Muscle layer of colon (tissue), 2 donors: ENCODE results near the gene ZNF726.
A peak's percentile ranks its signal among the peaks of the same experiment; 100 is the strongest.
"Not testable (repeated sequence)": the region's sequence is repeated elsewhere in the genome, so short reads cannot be mapped to it uniquely, and the experiment has no call there.

Source experiments
- H3K27ac ChIP-seq: one replicate; pipeline ENCODE4 v1.7.0; 2013; ENCODE audit warnings: low read depth, mild to moderate bottlenecking, low read length, moderate library complexity
- H3K27me3 ChIP-seq, 2 donors: one replicate each; pipeline ENCODE4 v1.7.0; 2013; ENCODE audit warnings: low read length in 2 of 2, mild to moderate bottlenecking in 2 of 2; ENCODE audit not compliant: insufficient read depth in 2 of 2, control insufficient read depth in 1 of 2
- H3K36me3 ChIP-seq: one replicate; pipeline ENCODE4 v1.7.0; 2013; ENCODE audit warnings: mild to moderate bottlenecking, low read length; ENCODE audit not compliant: insufficient read depth
- H3K4me1 ChIP-seq: one replicate; pipeline ENCODE4 v1.7.0; 2013; ENCODE audit warnings: mild to moderate bottlenecking, low read length; ENCODE audit not compliant: insufficient read depth
- H3K4me3 ChIP-seq, 2 donors: one replicate each; pipeline ENCODE4 v1.7.0; 2013; ENCODE audit warnings: low read length in 2 of 2, low read depth in 1 of 2, mild to moderate bottlenecking in 1 of 2, moderate library complexity in 1 of 2
- H3K9ac ChIP-seq: one replicate; pipeline ENCODE4 v1.7.0; 2013; ENCODE audit warnings: low read length
- H3K9me3 ChIP-seq: one replicate; pipeline ENCODE4 v1.7.0; 2013; ENCODE audit warnings: mild to moderate bottlenecking, low read length
- donor health status: abdominal sarcoma.
- donor health status: Adenocarcinoma of cecum.

The ZNF726 gene

DNA sequence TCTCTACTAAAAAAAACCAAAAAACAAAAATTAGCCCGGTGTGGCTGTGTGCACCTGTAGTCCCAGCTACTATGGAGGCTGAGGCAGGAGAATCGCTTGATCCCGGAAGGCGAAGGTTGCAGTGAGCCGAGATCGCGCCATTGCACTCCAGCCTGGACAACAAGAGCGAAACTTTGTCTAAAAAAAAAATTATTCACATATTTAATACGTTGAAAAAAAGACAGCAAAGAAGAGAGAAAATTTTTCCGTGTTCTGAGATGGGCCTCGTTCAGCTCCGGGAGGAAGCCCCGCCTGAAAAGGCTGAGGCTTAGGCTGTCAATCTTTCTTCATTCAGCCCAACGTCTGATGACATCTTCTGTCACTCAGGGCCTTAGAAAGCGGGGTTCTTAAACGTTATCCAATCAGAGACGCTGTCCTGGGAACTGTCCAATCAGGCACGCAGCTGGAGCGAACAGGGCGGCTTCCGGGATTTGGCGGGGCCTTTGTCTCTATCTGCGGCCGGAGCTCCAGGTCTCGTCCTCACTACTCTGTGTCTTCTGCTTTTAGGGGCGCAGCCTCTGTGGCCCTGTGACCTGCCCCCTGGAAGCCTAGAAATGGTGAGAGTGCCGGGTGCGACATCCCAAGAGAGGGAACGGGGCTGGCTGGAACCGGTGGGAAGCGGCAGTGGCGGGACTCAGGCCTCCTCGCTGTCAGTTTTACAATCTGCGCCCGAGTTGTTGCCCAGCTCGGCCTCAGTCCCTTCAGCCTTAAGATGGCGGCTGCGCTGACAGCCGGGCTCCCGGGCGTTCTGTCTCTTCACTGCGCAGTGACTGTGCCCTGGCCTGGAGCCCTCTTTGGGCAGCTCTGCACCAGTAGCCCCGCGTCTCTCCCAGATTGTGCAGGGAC lies at the start of gene ZNF726:
Gene ZNF726 (plus strand): TSS at position 485 of the 885 bp plus-strand sequence. CDS start 109 bp downstream, at position 594.
- Histone ChIP-seq H3K27ac (no peak within 1 kb of the TSS), H3K36me3 (no peaks in the 10 kb centered on the region), H3K9ac (no peak within 1 kb of the TSS)

DNA sequence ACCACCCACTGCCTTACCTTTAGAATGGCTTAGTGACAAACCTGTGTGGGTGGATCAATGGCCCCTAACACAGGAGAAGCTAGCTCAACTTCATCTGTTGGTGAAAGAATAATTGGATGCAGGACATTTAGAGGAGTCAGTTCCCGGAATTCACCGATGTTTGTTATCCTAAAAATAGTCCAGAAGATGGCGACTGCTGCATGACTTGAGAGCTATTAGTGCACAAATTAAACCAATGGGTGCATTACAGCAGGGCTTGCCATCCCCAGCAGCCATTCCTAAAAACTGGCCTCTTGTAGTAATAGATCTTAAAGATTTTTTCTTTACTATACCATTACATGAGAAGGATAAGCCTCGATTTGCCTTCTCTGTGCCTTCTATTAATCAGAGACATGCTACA lies 46.8 kb upstream of the ZNF726 start:
- H3K36me3 ChIP-seq = no peaks in the 10 kb centered on the region
- no peaks in the 10 kb centered on the region for H3K27me3 ChIP-seq
- no peak overlapping the region for H3K4me3 ChIP-seq
- H3K9ac ChIP-seq = no peak overlapping the region
- H3K9me3 ChIP-seq = no peaks in the 10 kb centered on the region
- H3K4me1 ChIP-seq = no peaks in the 10 kb centered on the region
- no peak overlapping the region for H3K27ac ChIP-seq

More for the DNA sequence above, at the start of gene ZNF726:
- no peaks in the 10 kb centered on the region for H3K9me3 ChIP-seq
- H3K4me3 ChIP-seq = peak within 1 kb of the TSS; percentile 62 to 79
- H3K27me3 ChIP-seq = no peaks in the 10 kb centered on the region
- H3K4me1 ChIP-seq = no peaks in the 10 kb centered on the region

GRCh38 chr19:23868630-23869029 lies 46.1 kb upstream of the ZNF726 start:
- Histone ChIP-seq H3K9me3 (no peaks in the 10 kb centered on the region), H3K4me3 (no peak overlapping the region), H3K9ac (no peak overlapping the region), H3K4me1 (no peaks in the 10 kb centered on the region), H3K36me3 (no peaks in the 10 kb centered on the region), H3K27me3 (no peaks in the 10 kb centered on the region), H3K27ac (no peak overlapping the region)

- H3K36me3 ChIP-seq = no peaks in the 10 kb centered on the region
- H3K4me3 ChIP-seq = no peak overlapping the region
- H3K27ac ChIP-seq = no peak overlapping the region
- H3K4me1 ChIP-seq = no peaks in the 10 kb centered on the region
- no peaks in the 10 kb centered on the region for H3K9me3 ChIP-seq
- no peaks in the 10 kb centered on the region for H3K27me3 ChIP-seq
- no peak overlapping the region for H3K9ac ChIP-seq
These were observed 42.3 kb upstream of the ZNF726 start for GRCh38 chr19:23872282-23872919.

GRCh38 chr19:23876261-23876660 lies 38.4 kb upstream of the ZNF726 start:
- H3K4me1 ChIP-seq = no peaks in the 10 kb centered on the region
- H3K9me3 ChIP-seq = no peaks in the 10 kb centered on the region
- no peaks in the 10 kb centered on the region for H3K36me3 ChIP-seq
- H3K27me3 ChIP-seq = no peaks in the 10 kb centered on the region
- H3K4me3 ChIP-seq = no peak overlapping the region
- H3K27ac ChIP-seq = no peak overlapping the region
- no peak overlapping the region for H3K9ac ChIP-seq

GRCh38 chr19:23876756-23877155 lies 37.9 kb upstream of the ZNF726 start:
- H3K27ac ChIP-seq, H3K9me3 ChIP-seq, H3K4me1 ChIP-seq, H3K9ac ChIP-seq, H3K36me3 ChIP-seq, H3K27me3 ChIP-seq, H3K4me3 ChIP-seq: not testable (repeated sequence)

GRCh38 chr19:23882493-23882892 lies 32.2 kb upstream of the ZNF726 start:
- no peak overlapping the region for H3K9ac ChIP-seq
- no peak overlapping the region for H3K27ac ChIP-seq
- no peaks in the 10 kb centered on the region for H3K9me3 ChIP-seq

DNA sequence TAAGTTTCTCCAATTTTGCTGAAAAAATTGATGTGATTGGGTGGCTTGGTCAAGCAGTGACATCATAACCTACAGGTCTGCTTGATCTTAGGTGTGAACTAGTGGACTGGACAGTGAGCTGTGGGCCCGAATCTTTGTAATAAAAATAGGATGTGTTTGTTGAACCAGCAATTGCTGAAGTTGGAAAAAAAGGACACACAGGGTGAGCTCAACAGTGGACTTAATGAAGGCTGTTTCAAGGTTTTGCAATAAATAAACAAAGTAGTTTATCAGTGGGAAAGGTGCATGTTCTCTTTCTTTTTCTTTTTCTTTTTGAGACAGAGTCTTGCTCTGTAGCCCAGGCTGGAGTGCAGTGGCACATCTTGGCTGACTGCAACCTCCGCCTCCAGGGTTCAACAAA lies 30.3 kb upstream of the ZNF726 start:
- Histone ChIP-seq H3K27ac (no peak overlapping the region), H3K9ac (no peak overlapping the region), H3K4me1 (no peaks in the 10 kb centered on the region), H3K4me3 (no peak overlapping the region), H3K9me3 (no peaks in the 10 kb centered on the region), H3K36me3 (no peaks in the 10 kb centered on the region), H3K27me3 (no peaks in the 10 kb centered on the region)

More at GRCh38 chr19:23882493-23882892, 32.2 kb upstream of the ZNF726 start:
- no peaks in the 10 kb centered on the region for H3K4me1 ChIP-seq
- H3K27me3 ChIP-seq = no peaks in the 10 kb centered on the region
- no peak overlapping the region for H3K4me3 ChIP-seq
- H3K36me3 ChIP-seq = no peaks in the 10 kb centered on the region

GRCh38 chr19:23887642-23888041 lies 27.0 kb upstream of the ZNF726 start:
- H3K4me1 ChIP-seq = no peaks in the 10 kb centered on the region
- no peaks in the 10 kb centered on the region for H3K36me3 ChIP-seq
- no peak overlapping the region for H3K27ac ChIP-seq

GRCh38 chr19:23896096-23896495 lies 18.6 kb upstream of the ZNF726 start:
- H3K27me3 ChIP-seq, H3K4me1 ChIP-seq, H3K4me3 ChIP-seq, H3K27ac ChIP-seq, H3K36me3 ChIP-seq, H3K9ac ChIP-seq, H3K9me3 ChIP-seq: not testable (repeated sequence)

More at GRCh38 chr19:23887642-23888041, 27.0 kb upstream of the ZNF726 start:
- no peak overlapping the region for H3K4me3 ChIP-seq
- no peaks in the 10 kb centered on the region for H3K27me3 ChIP-seq
- H3K9ac ChIP-seq = no peak overlapping the region
- no peaks in the 10 kb centered on the region for H3K9me3 ChIP-seq

DNA sequence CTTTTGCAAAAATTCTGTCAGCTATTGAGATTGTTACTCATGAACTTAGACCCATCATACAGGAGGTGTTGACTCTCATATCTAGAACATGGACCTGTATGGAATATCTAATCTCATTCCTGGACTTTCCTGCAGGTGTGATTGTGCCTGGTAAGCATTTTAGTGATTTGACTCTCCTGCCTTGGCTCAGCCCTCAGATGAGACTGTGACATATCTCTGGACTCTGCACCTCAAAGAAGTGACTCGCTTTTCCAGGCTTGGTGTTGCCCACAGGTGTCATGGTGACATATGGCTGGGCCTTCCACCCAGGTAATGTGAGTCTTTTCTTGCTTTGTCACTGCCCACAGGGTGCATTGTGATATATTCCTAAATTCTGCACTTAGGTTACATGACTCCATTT lies 17.8 kb upstream of the ZNF726 start:
- no peaks in the 10 kb centered on the region for H3K27me3 ChIP-seq
- H3K9ac ChIP-seq = no peak overlapping the region
- no peaks in the 10 kb centered on the region for H3K9me3 ChIP-seq
- H3K36me3 ChIP-seq = no peaks in the 10 kb centered on the region
- no peak overlapping the region for H3K4me3 ChIP-seq
- H3K4me1 ChIP-seq = no peaks in the 10 kb centered on the region
- no peak overlapping the region for H3K27ac ChIP-seq
